GM18861 (cell line): Measurements from ENCODE around the gene NHLRC1.

Experiments
- ATAC-seq: cut with Tn5 transposase; IDR thresholded peaks from one replicate; pipeline ENCODE4 v1.9.1; 2021; ENCODE audit not compliant: unreplicated experiment

The NHLRC1 gene

DNA sequence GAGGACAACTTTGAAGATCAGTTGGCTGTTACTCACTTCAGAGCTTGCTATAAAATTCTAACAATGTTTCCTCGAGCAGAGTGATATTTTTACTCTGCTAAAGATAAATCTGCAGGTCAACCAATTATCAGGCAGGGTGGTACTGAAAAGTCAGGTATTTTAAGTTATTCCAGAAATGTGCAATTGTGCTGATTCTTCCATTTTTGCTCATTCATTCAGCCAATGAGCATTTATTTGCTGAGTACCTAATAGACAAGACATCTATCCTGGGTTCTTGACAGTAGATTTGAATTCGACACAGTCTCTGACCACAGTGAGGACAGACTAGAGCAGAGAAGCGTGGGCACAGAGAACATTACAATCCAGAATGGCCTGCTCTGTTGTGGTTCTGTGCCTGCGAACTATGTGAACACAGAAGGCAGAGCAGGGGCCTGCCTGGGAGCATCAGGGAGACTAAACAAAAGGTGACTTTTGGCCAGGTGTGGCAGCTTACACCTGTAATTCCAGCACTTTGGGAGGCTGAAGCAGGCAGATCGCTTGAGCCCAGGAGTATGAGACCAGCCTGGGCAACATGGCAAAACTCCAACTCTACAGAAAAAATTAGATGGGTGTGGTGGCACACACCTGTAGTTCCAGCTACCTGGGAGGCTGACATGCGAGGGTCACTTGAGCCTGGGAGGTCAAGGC is 17.6 kb upstream of the NHLRC1 start:
- ATAC-seq, result no peak

DNA sequence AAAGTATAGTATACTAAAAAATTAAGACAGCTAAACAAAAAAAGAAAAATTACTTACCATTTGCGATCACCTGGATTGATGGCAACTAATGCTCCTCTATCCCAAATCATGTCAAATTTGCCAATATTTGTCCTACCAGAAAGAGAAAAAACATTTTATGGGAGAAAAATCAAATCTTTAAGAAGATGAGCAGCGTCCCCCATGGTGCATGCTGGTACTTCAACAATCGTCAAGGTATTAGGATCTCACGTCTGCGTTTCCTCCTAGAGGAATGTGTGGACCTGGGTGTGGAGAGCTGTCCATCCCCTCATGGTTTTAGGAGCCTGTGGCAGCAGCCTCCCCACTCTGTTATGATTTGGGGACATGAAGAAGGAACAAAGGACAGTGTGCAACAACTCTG is 16.4 kb upstream of the NHLRC1 start:
- no peak for ATAC-seq

DNA sequence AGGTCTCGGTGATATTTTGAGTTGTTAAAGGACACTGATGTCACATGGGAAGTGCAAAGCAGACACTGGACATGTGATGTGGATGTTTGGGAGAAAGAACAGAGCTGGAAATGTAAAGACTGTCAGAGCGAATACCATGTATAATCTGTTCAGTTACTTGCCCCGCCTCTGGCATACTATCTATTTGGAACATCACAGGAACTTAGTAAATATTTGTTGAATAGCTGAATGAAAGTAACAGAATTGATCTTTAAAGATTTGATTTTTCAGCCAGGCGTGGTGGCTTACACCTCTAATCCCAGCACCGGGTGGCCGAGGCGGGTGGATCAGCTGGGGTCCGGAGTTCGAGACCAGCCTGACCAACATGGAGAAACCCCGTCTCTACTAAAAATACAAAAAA is 13.8 kb upstream of the NHLRC1 start:
- no peak for ATAC-seq

DNA sequence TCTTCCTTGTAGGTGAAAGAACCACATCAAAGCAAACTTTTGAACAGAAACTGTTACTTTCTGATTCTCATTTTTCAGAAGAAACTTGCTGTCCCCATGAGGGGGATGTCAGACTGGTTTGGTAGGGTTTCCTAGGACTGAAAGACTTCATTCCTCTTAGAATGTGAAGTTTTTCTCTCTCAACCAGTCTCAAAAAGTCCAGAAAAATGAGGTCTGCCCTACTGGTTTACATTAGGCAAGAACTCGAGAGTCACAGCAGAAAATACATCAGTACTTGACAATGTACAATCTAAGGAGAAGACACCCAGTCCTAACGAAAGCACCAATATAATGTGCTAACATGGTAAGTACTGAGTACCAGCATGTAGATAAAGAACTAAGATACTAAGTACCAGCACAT is 12.7 kb upstream of the NHLRC1 start:
- no peak for ATAC-seq

DNA sequence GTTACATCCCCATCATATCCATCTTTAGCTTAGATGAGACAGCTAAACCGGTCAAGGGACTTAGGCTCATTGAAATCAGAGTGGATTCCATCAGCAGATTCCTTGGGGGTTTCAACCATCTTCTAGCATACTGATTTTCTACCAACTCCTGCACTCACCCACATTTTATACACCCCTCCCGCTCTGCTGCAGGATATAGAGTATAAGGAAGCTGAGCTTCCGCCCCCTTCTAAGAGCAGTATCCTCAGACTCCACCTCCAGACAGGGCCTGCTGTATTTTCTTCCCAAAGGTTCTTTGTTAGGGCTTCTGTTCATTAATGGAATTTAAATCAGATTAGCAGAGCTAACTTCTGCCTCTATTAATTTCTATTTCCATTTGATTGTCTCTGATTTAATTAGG is 9.9 kb upstream of the NHLRC1 start:
- ATAC-seq, result no peak

DNA sequence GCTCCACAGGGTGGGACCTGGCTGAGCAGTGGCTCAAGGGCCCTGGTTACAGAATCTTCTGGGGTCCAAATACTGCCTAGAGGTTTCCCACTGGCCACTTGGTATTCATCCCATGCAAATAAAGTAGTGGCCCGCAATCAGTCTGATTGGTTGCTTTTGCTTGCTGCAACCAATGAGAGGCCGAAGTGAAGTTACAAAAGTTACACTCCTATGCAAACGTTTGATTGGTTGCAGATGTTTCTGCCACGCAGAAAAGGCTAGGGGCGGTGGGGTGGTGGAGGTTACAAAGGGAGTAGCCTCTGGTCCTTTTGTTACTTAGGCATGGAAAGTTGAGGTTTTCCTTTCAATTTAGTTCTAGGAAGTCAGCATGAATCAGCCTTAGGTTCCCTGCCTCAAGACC is 3.6 kb upstream of the NHLRC1 start:
- ATAC-seq, result no peak

DNA sequence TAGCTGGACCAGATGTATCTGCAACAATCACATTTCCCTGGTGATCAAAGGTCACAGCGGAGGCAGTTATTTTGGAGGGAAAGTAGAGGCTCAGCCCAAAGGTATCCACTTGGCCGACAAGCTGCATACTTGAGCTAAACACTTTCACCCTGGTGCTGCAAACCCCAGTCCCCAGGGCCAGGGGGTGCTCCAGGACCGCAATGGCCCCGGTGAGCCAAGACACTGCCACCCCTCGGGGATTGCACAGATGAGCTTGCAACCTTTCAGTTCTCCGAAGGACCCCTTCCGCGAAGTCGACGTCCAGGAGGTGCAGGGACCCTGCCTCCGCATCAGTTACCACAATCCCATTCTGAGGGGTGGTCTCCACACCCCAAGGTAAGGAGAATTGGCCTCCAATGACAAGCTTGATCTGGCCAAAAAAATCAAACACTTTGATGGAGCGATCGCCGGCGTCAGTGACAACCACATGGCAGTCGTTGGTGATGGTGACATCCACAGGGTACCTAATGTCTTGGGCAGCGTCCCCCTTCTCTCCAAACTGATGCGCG is 823 bp downstream of the NHLRC1 start:
- ATAC-seq, result no peak

DNA sequence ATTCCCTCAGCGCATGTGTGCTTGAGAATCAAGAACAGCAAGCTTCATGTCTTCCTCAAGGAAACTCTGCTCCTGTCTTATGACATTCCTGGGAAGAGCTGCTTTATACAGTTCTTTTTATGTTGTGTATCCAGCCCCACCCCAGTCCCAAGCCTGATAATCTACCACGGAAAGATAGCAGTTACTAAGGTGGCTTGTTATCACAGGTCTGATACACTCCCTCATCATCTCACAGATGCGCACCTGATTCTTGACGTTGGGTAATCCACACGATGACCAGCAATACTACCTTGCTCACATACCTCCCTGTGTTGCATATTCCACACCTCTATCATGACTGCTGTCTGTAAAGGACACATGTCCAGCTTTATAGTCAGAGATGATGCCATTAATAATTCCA is 3.2 kb downstream of the NHLRC1 start:
- no peak for ATAC-seq

DNA sequence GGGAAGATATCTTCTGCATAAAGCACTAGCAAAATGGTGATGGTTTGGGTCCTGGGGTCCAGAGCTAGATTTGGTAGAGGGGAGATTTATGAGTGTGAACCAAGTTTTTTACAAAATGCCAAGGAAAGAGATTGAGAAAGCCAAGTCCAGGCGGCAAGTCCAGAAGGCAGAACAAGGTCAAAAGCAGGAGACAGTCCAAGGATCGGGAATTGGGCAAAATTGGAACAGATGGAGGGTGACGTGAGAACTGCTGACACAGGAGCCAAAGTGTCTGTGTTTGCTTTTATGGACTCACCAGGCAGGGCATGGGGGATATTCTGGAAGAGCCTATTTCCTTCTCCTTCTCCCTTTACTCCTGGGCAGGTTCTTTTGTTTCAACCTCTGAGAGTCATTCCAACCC is 4.1 kb downstream of the NHLRC1 start:
- ATAC-seq, result no peak

DNA sequence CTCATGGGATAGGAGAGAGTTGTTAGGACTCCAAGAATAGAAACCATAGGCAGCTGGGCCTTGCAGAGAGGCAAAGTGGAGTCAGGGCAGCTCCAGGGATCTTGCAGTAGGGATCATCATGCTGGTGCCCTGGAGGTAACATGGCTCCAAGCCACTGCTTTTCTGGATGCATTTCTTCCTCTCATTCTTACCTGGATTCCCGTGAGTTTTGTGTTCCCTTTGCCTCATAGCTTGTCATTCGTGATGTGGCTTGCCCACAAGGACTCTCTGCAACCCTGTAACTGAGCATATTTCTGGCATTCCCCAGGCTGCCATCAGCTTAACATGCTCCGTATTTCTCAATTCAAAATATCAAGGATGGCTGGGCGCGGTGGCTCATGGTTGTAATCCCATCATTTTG is 5.3 kb downstream of the NHLRC1 start:
- ATAC-seq, result no peak

DNA sequence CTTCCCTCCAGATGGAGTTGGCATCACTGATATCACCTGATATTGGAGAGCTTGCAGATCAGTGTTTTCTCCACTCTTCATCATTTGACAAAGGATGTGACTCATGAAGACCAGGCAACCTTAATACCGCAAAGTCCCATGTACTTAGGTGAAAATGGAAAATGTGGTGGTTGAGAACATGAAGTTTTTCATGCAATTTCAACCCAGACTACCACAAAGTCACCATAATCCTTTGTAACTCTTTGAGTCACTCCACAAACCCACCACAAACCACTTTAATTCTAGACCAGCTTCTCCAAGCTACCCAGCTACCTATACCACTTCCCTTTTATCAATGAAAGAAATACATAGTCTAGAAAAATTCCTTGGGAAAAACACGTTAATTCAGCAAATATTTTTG is 7.1 kb downstream of the NHLRC1 start:
- ATAC-seq, result no peak

DNA sequence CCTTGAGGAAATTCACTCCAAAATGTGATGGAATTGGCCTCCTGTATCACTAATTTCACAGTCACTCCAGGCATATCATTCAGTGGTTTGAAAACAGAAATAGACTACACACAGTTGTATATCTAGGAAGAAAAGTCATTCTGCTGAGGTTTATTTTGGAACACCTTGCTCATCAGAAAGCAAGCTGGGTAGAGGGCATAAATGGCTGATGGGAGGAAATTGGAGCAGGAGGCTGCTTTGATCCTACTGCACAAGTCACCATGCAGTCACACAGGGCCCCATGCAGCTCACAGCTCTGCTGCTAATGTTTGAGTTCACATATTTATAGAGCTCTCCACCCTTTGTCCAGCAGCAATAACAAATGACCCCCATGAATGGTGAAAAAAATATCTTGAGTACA is 12.3 kb downstream of the NHLRC1 start:
- no peak for ATAC-seq

DNA sequence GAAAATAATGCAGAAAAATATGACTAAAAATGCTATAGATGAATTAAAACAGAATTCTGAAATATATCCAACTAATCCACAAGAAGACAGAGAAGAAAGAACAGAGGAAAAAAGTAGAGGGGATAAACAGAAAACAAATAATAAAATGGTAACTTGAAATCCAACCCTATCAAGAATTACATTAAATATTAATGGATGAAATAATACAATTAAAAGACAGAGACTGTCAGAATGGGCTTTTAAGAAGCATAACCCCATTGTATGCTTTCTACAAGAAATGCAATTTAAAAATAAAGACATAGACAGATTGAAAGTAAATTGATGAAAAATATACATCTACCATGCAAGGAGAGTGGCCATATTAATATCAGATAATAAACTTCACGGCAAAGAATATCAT is 15.4 kb downstream of the NHLRC1 start:
- ATAC-seq, result no peak

DNA sequence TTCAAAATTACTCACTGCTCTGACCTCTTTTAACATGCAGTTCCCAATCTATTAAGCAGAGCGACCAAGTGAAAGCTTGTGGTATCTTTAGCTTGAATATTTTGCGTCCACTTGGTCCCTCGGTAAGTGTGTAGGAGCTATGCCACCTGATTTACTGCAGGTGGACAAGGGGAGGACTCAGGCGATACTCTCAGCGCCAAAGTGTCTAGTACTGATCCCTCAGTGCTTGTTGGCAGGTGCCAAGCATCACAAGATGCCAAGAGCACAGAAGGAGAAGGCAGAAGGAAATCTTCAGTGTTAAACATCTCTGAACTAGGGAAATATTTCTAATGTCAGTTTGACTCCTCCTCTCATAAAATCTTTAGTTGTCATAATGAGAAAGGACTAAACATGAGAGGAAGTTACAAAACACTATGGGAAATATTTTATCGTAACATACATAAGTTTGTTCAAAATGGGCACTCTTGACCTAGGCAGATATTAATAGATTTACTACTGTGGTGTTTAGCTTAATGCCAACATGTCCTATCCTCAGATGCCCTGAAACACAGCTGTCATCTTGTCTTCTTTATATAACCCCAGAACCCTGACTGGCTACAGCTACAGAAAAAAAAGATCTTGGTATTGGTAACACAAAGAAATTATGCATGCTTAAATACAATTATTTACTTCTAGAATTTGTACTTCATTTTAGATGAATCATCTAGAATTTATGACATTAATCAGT is 19.5 kb downstream of the NHLRC1 start:
- no peak for ATAC-seq

DNA sequence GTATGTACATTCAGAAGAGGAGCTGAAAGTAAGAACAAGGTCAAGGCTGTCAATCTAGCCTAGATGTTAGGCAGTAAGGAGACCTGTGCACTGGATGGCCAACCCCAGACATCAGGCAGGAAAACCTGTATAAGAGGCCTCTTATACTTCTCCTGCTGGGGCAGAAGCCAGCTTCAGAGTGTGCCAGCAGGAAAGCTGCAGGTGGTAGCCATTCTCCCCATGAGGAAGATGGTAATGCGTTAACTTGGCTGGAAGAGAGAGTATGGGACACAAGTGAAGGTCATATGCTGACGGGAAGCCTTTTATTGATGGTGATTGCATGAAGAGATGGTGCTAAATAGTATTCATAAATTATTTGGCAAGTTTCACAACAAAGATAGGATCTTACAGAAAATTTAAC is 20.6 kb downstream of the NHLRC1 start:
- no peak for ATAC-seq

DNA sequence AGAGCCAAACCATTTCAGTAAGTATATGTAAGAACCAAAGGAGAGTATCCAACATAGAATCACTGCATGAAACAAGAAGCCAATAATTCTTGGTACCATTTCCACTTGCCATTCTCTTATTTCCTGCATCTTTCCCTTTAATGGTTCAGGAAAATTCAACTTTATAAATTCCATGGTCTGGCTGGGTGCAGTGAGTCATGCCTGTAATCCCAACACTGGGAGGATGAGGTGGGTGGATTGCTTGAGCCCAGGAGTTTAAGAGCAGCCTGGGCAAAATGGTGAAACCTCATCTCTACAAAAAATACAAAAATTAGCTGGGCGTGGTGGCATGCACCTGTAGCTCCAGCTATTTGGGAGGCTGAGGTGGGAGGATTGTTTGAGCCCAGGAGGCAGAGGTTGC is 21.2 kb downstream of the NHLRC1 start:
- no peak for ATAC-seq

DNA sequence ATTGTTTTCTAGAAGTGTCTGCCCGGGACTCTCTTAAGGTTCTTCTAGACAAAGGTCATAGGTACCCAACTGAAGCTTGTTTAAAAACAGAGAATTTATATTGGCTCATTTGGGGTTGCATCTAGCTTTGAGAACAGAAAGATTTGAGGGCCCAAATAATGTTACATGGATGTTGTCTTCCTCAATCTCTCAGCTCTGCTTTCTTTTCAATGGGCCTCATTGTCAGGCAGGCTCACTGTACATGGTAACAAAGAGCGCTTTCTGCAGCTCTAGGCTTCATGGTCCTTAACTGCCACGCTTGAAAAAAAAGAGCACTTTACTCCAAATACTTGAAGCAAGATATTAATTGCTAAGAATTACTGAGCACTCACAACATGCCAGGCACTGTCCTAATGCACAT is 22.2 kb downstream of the NHLRC1 start:
- ATAC-seq, result no peak

DNA sequence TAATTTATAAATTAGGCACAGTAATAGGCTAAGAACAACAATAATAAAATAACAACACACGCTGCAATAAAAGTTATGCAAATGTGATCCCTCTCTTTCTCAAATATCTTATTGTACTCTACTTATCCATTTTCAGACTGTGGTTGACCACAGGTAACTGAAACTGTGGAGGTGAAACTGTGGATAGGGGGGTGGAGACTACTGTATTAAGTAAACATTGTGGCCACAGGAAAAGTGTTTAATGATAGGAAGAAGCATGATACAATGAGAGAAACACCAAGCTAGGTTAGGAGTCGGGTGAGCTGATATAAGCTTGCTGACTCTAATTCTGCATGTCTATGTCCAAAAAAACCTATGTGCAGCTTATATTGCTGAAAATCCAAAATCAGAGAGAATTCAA is 23.0 kb downstream of the NHLRC1 start:
- ATAC-seq, result no peak

DNA sequence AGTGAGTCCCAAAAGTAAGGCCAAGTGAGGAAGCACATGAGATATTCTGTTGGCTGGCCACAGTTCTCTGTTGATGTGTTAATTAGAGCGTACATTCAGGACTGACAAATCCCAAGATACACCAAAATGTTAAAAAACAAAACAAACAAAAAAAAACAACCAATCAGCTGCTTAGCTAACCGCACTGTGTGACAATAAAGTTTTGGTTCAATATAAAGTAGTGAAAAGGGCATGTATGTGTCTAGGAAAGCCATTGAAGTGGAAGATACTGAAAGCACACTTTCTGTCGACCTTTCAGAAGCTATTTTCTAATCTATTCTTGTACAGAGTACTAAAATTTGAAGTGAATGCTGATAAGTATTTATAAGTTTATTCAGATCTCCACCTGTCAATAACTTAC is 26.1 kb downstream of the NHLRC1 start:
- no peak for ATAC-seq

DNA sequence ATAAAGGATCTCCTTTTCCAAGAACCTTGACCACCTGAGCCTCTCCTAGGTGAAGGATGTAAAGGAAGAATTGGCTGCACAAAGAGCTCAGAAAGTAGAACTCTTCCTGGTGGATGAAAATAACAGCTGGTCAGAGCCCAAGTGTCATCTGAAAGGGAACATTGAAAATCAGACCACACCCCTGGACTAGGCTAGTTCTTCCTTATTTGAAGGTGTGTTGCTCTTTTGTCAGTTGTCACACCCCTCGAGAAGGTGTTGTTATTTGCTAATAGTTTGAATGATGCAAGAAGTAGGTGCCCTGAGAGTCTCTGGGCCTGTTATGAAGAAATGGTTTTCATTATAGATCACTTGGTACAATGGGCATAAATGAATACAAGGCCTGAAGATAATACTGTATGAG is 31.1 kb downstream of the NHLRC1 start:
- ATAC-seq, result no peak

DNA sequence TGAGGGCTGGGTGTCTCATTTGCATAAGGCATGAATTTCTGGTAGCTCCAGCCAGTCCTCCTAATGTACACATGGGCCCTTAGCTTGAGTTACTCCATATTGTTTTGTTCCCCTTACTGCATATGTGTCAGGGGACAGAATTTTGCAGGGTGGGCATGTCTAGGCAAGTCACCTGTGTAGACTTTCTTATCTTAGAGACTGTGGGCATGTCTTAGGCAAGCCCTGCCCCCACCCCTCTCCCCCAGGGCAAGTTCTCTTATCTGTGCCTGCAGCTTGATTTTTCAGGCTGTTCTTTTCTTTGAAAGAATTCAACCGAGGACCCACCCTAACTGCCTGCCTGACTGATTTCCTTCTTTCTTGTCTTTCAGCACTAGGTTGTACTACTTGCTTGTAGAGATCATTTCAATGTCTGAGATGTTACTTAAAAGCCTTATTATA is 32.1 kb downstream of the NHLRC1 start:
- ATAC-seq, result no peak

DNA sequence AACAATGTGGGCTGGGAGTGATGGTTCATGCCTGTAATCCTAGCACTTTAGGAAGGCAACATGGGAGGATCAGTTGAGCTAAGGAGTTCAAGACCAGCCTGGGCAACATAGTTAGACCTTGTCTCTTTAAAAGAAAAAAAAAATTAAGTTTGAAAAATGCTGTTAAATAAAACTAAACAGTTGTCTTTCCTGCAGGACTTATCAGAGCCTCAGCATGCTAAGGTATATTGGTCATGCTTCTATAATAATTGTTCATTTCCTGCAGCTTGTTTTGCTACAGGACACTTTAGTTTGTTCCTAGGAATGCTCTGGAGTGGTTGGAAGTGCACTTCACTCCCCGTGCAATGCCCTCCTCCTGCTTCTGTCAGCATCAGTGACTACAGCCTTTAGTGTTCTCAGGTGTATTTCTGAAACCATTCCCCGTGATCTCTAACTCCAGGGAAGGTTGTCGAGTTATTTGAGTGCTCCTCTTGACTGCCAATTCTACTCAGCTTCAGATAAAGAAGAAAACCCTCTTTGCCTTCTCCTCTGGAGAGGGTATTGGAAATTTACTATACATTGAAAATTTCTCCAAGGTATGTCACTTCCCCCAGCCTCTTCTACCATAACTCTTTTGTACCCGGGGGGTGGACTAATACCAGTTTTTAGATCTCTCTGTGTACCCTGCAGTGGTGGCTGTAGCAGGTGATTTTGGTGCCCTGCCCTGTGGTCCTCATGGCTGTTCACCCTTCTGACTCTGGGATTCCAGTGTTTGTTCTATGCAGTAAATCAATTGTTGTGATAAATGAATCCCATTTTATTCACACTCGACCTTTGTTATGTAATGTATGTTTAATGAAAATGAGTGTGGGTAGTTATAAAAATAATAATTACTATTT is 33.8 kb downstream of the NHLRC1 start:
- ATAC-seq, result no peak
